PFSK-1 (cell line): ENCODE data around the gene PTPN11.

Experiments used
- FOXP2 ChIP-seq: optimal IDR thresholded peaks from 2 replicates; pipeline ENCODE3; 2011; ENCODE audit warnings: borderline replicate concordance, control low read depth, inconsistent platforms; ENCODE audit not compliant: insufficient read depth; ENCODE audit errors: extremely low read length, extremely low read depth
- POLR2AphosphoS5 ChIP-seq: IDR thresholded peaks from 2 replicates; pipeline ENCODE4 v1.6.1; 2012; ENCODE audit warnings: low read depth, mild to moderate bottlenecking, control low read depth, low read length, moderate library complexity
- REST ChIP-seq, 2 experiments: IDR thresholded peaks; 2 replicates each; pipeline versions ENCODE4 v1.6.1 to v1.8.0; 2011 to 2012; ENCODE audit warnings: low read depth in 2 of 2, low read length in 2 of 2, control low read depth in 1 of 2, inconsistent platforms in 1 of 2, mild to moderate bottlenecking in 1 of 2, moderate library complexity in 1 of 2; ENCODE audit not compliant: insufficient read depth in 1 of 2
- SIN3A ChIP-seq: IDR thresholded peaks from 2 replicates; pipeline ENCODE4 v1.6.1; 2012; ENCODE audit warnings: mild to moderate bottlenecking, low read length, moderate library complexity, borderline replicate concordance; ENCODE audit not compliant: insufficient read depth
- TAF1 ChIP-seq: IDR thresholded peaks from 2 replicates; pipeline ENCODE4 v1.6.1; 2012; ENCODE audit warnings: low read length, control low read depth, borderline replicate concordance; ENCODE audit not compliant: insufficient read depth

PTPN11 gene

DNA sequence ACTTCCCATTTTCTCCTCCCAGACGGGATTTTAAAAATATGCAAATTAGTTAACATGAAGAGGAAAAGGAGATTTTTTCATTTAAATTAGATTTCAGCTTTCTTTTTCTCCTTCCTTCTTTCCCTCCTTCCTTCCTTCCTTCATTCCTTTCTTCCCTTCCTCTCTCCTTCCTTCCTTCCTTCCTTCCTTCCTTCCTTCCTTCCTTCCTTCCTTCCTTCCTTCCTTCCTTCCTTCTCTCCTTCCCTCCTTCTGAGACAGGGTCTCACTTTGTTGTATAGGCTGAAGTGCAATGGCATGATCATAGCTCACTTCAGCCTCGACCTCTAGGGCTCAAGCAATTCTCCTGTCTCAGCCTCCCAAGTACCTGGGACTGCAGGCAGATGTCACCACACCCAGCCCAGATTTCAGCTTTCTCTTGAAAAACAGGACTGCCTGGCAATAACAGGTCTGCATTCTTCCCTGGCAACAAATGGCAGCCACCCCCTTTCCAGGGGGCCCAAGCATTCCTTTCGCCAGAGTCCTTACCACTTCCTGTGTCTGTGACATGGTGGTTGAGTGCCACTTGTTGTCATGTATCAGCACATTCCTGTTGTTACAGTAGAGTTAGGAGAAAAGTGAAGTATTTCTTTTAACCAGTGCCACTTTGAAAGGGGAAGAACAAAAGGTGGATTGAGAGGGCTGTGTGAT, 119.1 kb downstream of the PTPN11 start:
- TF ChIP-seq POLR2AphosphoS5 = no peak
- TF ChIP-seq SIN3A = no peak
- TF ChIP-seq FOXP2 = no peak
- no peak for TF ChIP-seq REST (IDR thresholded peaks at IDR 0.05; ENCODE audit: insufficient read depth in 1 of 2, low read depth in 2 of 2, low read length in 2 of 2)
- no peak for TF ChIP-seq TAF1

- TF ChIP-seq SIN3A (no peak), FOXP2 (no peak), REST (IDR thresholded peaks at IDR 0.05; ENCODE audit: insufficient read depth in 1 of 2, low read depth in 2 of 2, low read length in 2 of 2) (no peak), TAF1 (no peak), POLR2AphosphoS5 (no peak)
Measured at GRCh38 chr12:112538740-112539139, 120.0 kb downstream of the PTPN11 start.

DNA sequence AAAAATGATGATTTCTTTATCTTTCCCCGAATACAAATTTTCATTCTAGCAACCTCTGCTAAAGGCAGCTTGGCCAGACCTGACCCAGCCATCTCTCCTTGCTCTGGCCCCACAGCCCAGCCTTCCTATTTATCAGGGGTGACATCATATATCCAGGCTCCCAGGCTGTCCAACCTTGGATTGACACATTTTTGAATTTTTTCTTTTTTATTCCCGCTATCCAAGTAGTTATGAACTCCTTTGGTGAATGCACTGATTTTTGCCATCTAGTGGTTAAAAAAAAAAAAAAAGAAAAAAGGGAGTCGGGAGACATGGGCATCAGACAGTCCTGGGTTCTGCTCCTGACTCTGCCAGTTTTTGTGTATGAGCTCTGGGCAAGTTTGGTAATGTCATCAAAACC, 120.5 kb downstream of the PTPN11 start:
- TF ChIP-seq FOXP2 (no peak), REST (IDR thresholded peaks at IDR 0.05; ENCODE audit: insufficient read depth in 1 of 2, low read depth in 2 of 2, low read length in 2 of 2) (no peak), POLR2AphosphoS5 (no peak), TAF1 (no peak), SIN3A (no peak)

DNA sequence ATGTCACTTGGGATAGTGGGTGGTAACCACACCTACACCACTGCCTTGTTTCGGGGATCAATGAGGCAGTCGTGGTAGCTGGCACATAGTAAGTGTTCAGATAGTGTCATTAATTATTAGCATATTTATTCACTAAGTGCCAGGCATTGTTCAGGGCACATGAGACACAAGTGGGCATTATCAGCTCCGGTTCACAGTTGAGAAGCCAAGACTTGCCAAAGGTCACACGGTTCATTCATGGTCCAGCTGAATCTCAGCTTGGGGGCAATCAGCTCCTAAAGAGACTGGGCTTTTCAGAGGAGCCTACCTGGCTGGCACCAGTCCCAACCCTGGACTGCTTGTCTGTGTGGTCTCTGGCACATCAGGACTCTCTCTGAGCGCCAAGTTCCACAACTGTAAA, 121.3 kb downstream of the PTPN11 start:
- no peak for TF ChIP-seq REST (IDR thresholded peaks at IDR 0.05; ENCODE audit: insufficient read depth in 1 of 2, low read depth in 2 of 2, low read length in 2 of 2)
- TF ChIP-seq POLR2AphosphoS5 = no peak
- no peak for TF ChIP-seq TAF1
- no peak for TF ChIP-seq FOXP2
- no peak for TF ChIP-seq SIN3A

DNA sequence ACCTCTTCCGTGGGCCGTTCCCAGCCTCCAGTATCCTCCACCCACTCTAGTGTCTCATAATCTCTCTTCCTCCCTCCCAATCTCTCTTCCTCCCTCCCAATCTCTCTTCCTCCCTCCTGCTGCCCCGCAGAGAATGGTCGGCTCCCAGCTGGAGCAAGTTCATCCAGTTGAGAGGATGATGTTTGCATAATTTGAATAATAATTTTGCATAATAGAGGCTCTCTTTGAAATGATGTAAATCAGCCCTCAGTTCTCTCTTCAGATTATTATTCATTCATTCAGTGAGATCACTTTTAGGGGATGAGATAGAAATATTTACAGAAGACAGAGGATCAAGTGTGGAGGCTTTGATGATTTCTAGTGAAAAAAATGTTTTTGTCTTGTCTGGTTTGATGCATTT, 125.0 kb downstream of the PTPN11 start:
- TF ChIP-seq POLR2AphosphoS5 (no peak), TAF1 (no peak), SIN3A (no peak), REST (IDR thresholded peaks at IDR 0.05; ENCODE audit: insufficient read depth in 1 of 2, low read depth in 2 of 2, low read length in 2 of 2) (no peak), FOXP2 (no peak)
